ENCODE results near the gene COLGALT1.

GRCh38 chr19:17532116-17532515 lies 23.3 kb upstream of the COLGALT1 start:
- TF ChIP-seq CTCF (IDR thresholded peaks at IDR 0.05; ENCODE audit: low read depth, low read length, poor library complexity, severe bottlenecking) (no peak), EZH2phosphoT487 (IDR thresholded peaks at IDR 0.05; ENCODE audit: borderline replicate concordance, low read length) (no peak)
